Measurements from ENCODE around the gene KIAA1328. TPM values are rescaled to one million over a fixed set of nuclear protein-coding genes. Genes with fewer than 3 reads are reported as not detected.

The KIAA1328 gene
- total and polyA plus RNA-seq, 2 experiments from 2014 or later, result 3.3 to 12.5 TPM

DNA sequence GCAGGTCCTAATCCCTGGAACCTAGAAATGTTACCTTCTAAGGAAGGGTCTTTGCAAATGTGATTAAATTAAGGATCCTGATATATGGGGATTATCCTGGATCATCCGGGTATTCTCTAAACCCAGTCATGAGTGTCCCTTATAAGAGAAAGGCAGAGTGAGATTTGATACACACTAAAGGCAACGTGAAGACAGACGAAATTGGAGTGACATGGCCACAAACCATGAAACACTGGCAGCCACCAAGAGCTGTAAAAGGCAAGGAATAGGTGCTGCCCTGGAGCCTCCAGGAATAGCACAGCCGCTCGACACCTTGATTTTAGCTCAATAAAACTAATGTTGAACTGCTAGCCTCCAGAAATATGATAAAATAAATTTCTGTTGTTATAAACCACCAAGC, 45.1 kb upstream of the KIAA1328 start:
- H3K9me3 ChIP-seq (ENCODE audit: low read depth), result no peaks in the 10 kb centered on the region
- WGBS (ENCODE audit: low lambda C conversion rate, missing lambda C conversion rate), result 95% methylated on average over 5 of the region's 5 CpGs

GRCh38 chr18:36786686-36787085, 42.2 kb upstream of the KIAA1328 start:
- no peak overlapping the region for H3K4me2 ChIP-seq
- no peak overlapping the region for H3K4me3 ChIP-seq
- no peaks in the 10 kb centered on the region for H3K27me3 ChIP-seq
- H3K9me3 ChIP-seq (ENCODE audit: low read depth), result no peaks in the 10 kb centered on the region
- no peaks in the 10 kb centered on the region for H4K20me1 ChIP-seq (ENCODE audit: insufficient read depth, poor library complexity, severe bottlenecking)
- no peak for TF ChIP-seq EZH2phosphoT487 (IDR thresholded peaks at IDR 0.05; ENCODE audit: low read depth, severe bottlenecking, unreplicated experiment)
- TF ChIP-seq, protein P1, sequence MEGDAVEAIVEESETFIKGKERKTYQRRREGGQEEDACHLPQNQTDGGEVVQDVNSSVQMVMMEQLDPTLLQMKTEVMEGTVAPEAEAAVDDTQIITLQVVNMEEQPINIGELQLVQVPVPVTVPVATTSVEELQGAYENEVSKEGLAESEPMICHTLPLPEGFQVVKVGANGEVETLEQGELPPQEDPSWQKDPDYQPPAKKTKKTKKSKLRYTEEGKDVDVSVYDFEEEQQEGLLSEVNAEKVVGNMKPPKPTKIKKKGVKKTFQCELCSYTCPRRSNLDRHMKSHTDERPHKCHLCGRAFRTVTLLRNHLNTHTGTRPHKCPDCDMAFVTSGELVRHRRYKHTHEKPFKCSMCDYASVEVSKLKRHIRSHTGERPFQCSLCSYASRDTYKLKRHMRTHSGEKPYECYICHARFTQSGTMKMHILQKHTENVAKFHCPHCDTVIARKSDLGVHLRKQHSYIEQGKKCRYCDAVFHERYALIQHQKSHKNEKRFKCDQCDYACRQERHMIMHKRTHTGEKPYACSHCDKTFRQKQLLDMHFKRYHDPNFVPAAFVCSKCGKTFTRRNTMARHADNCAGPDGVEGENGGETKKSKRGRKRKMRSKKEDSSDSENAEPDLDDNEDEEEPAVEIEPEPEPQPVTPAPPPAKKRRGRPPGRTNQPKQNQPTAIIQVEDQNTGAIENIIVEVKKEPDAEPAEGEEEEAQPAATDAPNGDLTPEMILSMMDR (IDR thresholded peaks at IDR 0.05; ENCODE audit: poor library complexity), result no peak
- TF ChIP-seq EZH2 (IDR thresholded peaks at IDR 0.05; ENCODE audit: borderline replicate concordance), result no peak
- 74% methylated on average over 4 of the region's 4 CpGs for WGBS (ENCODE audit: low lambda C conversion rate, missing lambda C conversion rate)
- no peak overlapping the region for H2AFZ ChIP-seq
- DNase-seq (ENCODE audit: low spot score), result peak; percentile 44
- peaks cover 5% of the 10 kb centered on the region for H3K36me3 ChIP-seq (replicated peaks; ENCODE audit: insufficient read depth, low read depth)
- H3K27ac ChIP-seq, result no peak overlapping the region
- H3K9me2 ChIP-seq (replicated peaks; ENCODE audit: insufficient read depth), result no peaks in the 10 kb centered on the region
- H3K4me1 ChIP-seq (ENCODE audit: insufficient read depth), result no peaks in the 10 kb centered on the region
- no peaks in the 10 kb centered on the region for H3K79me2 ChIP-seq

More for the DNA sequence above, 45.1 kb upstream of the KIAA1328 start:
- Histone ChIP-seq H3K79me2 (no peaks in the 10 kb centered on the region), H3K4me3 (no peak overlapping the region), H2AFZ (no peak overlapping the region), H3K36me3 (replicated peaks; ENCODE audit: insufficient read depth, low read depth) (no peaks in the 10 kb centered on the region), H3K27me3 (no peaks in the 10 kb centered on the region), H3K4me2 (no peak overlapping the region), H4K20me1 (ENCODE audit: insufficient read depth, poor library complexity, severe bottlenecking) (no peaks in the 10 kb centered on the region), H3K9me2 (replicated peaks; ENCODE audit: insufficient read depth) (no peaks in the 10 kb centered on the region), H3K4me1 (ENCODE audit: insufficient read depth) (no peaks in the 10 kb centered on the region), H3K27ac (no peak overlapping the region)
- DNase-seq (ENCODE audit: low spot score), result no peak
- TF ChIP-seq EZH2phosphoT487 (IDR thresholded peaks at IDR 0.05; ENCODE audit: low read depth, severe bottlenecking, unreplicated experiment), result no peak
- TF ChIP-seq EZH2 (IDR thresholded peaks at IDR 0.05; ENCODE audit: borderline replicate concordance), result no peak
- TF ChIP-seq, protein P1 (IDR thresholded peaks at IDR 0.05; ENCODE audit: poor library complexity), result no peak

DNA sequence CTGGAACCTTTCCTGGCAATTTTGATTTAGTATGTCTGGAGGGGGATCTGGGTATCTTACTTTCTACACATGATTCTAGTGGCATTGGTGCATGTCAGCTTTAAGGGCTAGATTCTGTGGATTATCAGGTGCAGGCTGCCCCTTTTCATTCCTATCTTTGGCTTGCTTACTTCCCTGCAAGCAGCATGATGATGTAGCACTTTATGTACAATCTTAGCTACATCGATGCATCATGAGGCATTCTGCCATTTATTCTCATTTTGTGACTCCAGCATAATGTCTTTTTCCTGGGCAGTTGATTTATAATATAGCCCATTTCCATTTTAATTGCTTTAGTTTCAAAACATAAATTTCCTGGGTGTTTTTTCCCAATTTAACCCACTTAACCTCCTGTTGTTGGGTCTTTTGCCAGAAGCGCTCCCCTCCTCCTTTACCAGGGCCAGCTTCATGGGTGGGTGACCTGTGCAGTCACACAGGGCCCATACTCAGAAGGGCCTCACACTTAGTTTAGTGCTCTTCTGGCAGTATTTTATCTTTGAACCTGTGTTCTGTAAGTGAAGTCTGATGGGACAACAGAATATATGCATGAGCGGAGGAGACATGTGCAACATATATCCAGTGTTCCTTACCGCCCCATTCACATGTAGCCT, 36.2 kb upstream of the KIAA1328 start:
- Histone ChIP-seq H3K4me3 (no peak overlapping the region), H3K27ac (no peak overlapping the region), H3K9me2 (replicated peaks; ENCODE audit: insufficient read depth) (no peaks in the 10 kb centered on the region), H3K79me2 (no peaks in the 10 kb centered on the region), H2AFZ (no peak overlapping the region), H3K9me3 (ENCODE audit: low read depth) (no peaks in the 10 kb centered on the region), H3K4me2 (no peak overlapping the region), H3K36me3 (replicated peaks; ENCODE audit: insufficient read depth, low read depth) (peaks cover 5% of the 10 kb centered on the region), H4K20me1 (ENCODE audit: insufficient read depth, poor library complexity, severe bottlenecking) (no peaks in the 10 kb centered on the region), H3K4me1 (ENCODE audit: insufficient read depth) (no peaks in the 10 kb centered on the region), H3K27me3 (no peaks in the 10 kb centered on the region)
- TF ChIP-seq, protein P1 (IDR thresholded peaks at IDR 0.05; ENCODE audit: poor library complexity), result no peak
- TF ChIP-seq EZH2phosphoT487 (IDR thresholded peaks at IDR 0.05; ENCODE audit: low read depth, severe bottlenecking, unreplicated experiment) (no peak), EZH2 (IDR thresholded peaks at IDR 0.05; ENCODE audit: borderline replicate concordance) (no peak)
- WGBS (ENCODE audit: low lambda C conversion rate, missing lambda C conversion rate), result 100% methylated on average over 4 of the region's 4 CpGs
- DNase-seq (ENCODE audit: low spot score), result no peak
